Gastrocnemius medialis (tissue), 4 donors: Measurements from ENCODE around the gene ATF1.

Experiments used
- CTCF ChIP-seq, 5 experiments: fragments of 450-650 bp in 3 of 5; fragments of 200-600 bp in 2 of 5; sonication (generic) in 2 of 5; IDR thresholded peaks in 4 of 5; conservative IDR thresholded peaks in 1 of 5; 1 replicate in 4 of 5; 2 replicates in 1 of 5; pipeline ENCODE4 v1.5.1; 2016 to 2019; ENCODE audit warnings: antibody characterized with exemption in 5 of 5, mild to moderate bottlenecking in 3 of 5, moderate library complexity in 3 of 5
- POLR2A ChIP-seq, 2 donors: fragments of 450-650 bp; IDR thresholded peaks; one replicate each; pipeline ENCODE4 v1.6.1; 2017; ENCODE audit warnings: antibody characterized with exemption in 2 of 2, mild to moderate bottlenecking in 2 of 2, moderate library complexity in 2 of 2

DNA sequence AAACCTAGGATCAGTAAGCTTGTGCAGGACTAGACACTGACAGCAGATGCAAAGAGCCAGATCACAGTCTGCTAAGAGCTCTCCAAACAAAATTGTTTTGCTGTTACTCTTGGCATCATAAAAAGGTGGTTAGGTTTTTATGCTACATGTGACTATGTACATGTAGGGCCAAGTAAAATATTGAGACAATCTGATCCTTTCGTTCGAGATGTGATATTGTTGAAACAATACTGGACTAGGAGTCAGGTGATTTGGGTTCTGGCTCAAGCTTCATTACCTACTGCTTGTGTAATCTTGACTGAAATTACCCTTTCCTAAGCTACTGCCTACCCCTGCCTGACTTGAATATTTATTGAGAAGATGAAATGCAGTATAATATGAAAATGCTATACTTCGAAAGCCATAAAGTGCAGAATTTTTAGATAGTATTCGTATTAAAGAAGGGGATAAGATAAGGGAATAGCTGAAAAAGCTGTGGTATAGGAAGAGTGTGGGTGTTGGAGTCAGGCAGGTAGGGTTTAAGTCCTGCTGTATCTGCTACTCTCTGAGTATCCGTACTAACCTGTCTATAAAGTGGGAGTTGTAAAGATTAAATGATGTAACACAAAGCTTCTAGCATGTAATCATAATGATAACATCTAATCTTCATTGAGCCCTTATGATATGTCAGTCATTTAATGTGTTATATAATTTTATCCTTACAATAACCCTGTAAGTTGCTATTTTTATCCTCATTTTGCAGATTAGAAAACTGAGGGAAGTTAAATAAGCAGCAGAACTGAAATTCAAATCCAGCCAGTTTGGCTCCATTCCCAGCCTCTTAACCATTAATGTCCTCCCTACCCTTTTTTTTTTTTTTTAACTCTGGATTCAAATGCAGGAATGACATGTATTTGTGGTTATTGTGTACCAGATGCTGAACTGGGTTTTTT is 38.6 kb upstream of the ATF1 start:
- TF ChIP-seq CTCF (IDR thresholded peaks at IDR 0.05 in 4 of 5, conservative IDR thresholded peaks at IDR 0.05 in 1 of 5) (no peak), POLR2A (IDR thresholded peaks at IDR 0.05) (no peak)
